Bone marrow (tissue), 2 donors: ENCODE results near the gene RNLS.

ENCODE experiments used
- DNase-seq, 2 donors: peaks; one replicate each; lab custom pipeline; 2025; lab: John Stamatoyannopoulos, UW

The RNLS gene

DNA sequence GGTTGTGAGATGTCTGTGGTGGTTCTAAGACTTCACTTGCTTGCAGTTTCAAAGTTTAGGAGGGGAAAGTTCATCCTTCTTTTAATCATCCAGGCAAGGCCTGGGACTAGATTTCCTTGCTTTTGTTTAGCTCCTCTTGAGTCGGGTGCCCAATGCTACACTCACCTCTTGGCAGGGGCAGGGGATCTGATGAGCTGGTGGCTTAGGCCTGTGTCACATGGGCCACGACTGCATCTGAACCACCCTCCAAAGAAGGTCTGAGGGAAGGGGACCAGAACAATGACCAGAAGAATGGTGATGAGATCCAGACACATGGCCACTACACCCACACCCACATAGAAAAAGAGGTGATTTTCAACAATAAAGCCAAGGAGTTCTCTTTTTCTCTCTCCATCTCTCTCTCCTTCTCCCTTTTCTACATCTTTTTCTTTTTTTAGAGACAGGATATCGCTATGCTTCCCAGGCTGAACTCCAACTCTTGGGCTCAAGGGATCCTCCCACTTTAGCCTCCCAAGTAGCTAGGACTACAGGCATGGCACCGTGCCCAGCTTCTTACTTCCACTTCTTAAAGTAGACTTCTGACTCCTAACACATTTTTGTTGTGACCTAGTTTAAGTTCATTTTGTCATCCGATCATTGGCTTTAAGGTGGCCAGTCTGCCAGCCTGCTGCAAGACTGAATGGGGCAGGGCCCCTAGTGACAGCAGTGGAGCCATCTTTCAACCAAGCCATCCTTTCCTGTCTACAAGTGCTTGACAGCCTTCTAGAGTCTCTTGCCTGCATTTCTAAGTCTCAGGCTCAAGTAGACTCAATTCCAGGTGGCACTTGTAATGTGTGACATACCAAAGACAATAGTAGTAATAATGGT lies 350.9 kb downstream of the RNLS start:
- DNase-seq, result no peak

DNA sequence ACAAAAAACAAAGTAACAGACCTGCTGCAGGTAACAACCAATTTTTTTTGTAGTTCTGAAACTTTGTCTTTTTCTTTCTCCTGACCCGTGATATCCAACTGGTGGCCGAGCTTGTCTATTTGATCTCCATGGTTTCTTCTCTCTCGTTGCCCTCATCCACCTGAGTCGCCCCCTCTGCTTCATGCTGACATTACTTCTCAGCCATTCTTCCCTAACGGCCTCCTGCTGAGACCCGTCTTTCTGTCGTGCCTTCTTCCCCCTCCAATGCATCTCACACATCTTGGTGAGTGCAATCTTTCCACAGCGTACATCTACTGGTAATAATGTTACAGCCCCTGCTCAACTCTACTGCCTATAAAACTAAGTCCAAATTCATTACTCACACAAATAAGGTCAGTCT lies 352.9 kb downstream of the RNLS start:
- no peak for DNase-seq

DNA sequence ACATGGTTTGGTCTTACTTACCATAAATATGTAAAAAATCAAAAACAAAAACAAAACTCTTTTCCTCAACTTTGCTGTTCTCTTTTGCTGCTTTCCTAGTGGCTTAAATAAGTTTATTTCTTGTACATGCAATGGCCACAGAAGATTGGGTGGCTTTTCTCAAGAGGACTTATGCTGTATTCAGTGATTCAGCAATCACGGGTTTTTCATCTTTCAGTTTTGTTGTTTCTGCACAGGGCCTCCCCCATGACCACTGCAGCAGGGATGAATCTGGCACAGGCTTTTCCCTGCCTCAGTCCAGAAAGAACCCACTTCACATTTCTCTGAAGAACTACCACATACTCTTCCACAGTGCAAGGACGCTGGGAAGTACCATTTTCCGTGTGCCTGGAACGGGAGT lies 355.0 kb downstream of the RNLS start:
- DNase-seq, result no peak

DNA sequence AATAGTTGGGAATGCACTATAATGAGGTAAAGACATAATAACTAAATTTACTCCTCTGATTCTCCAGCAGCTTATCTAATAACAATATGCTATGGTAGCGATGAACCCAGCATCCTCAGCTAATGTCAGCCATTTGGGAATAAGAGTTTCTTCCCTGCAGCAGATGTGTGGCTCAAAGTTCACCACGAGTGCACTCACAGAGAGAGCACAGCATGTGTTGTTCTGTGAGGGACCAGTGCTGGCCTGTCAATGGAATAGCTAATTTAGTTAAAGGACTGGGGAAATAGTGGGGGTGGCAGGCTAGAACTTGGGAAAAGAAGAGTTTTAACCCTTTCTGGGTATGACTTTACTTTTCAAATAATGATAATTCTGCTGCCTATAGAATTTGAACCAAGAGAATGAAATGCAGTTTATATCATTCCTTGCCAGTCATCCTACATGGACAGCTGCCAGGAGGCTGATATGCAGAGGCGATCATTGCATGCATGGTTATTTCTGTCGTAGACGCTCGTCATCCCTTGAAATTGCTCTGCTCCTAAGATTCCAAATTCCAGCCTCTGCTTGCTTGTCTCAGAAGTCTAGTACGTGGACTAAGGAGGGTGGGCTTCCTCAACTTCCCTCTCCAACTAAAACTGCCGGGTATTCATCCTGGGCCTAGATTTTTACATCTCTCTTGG lies 355.6 kb downstream of the RNLS start:
- no peak for DNase-seq

DNA sequence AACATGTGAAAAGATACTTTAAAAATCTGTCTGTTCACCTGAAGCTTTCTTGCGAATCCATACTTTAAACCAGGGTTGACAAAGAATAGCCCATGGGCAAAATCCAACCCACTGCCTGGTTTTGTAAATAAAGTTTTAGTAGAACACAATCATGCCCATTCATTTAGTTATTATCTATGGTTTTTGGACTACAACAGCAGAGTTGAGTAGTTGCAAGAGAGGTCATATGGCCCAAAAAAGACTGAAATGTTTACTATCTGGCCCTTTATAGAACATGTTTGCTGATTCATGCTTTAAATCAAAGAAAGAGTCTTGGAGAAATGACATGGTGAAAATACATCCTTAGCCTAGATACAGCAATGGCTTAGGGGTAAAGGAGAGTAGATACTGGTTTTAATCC lies 356.2 kb downstream of the RNLS start:
- DNase-seq, result no peak

DNA sequence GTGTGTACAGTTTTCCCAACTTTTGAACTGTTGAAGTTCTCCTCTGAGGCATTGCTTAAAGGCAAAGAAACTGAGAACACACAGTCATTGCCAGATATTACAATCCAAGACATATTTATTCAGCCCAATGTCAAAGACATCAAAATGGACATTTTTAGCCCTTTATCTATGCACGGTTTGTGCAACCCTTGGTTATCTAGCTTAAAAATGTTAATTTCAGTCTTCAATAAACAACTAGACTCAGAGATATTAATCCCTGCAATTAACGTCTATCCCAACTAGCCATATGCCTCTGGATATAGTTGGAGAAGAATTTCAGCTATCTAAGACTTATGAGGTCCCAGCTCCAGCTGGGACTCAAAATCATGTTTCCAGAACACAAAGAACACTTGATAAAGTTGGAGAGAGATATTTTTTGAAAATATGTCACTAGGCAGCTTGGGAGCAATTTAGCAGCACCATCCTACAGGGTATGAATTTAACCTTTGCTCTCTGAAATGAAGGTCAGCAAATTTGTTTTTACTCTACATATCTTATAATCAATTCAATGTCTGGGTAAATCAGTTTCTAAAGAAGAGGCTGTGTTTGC lies 357.0 kb downstream of the RNLS start:
- no peak for DNase-seq
